ENCODE measurements around the gene KRT85. TPM values are rescaled to one million over a fixed set of nuclear protein-coding genes. Genes with fewer than 3 reads are reported as not detected.

The KRT85 gene
- total and polyA plus RNA-seq, 2 of the 13 experiments (the other 11 are each of a cell fraction or from before 2014, with no cell fraction given) = not detected

- WGBS (ENCODE audit: low lambda C conversion rate) = 0% methylated on average over 1 of the region's 6 CpGs
- H3K4me1 ChIP-seq (ENCODE audit: insufficient read depth, low read length) = no peaks in the 10 kb centered on the region
- intact Hi-C loops (cut with micrococcal nuclease; ENCODE audit: unreplicated experiment) (loop anchor here (5.0 kb wide), 1 partner anchor 512 kb away; no protein-coding TSS in a partner anchor), in situ Hi-C loops (cut with HindIII; ENCODE audit: extremely low pct_ligation_motif_present, low pct_unique_long_range_greater_than_20kb) (no loop called here)
- no peak overlapping the region for H2AFZ ChIP-seq (ENCODE audit: low read length)
- ATAC-seq = no peak
- no peak overlapping the region for H3K9ac ChIP-seq (ENCODE audit: insufficient read depth, low read depth, low read length)
- no peak overlapping the region for H3K4me3 ChIP-seq (replicated peaks in 1 of 3; ENCODE audit: insufficient read depth in 1 of 3, low read depth in 2 of 3, low read length in 3 of 3)
- ChIA-PET CTCF (ENCODE audit: low intra/inter-chr PET ratio, low total read pairs) (no interaction called here), POLR2A (no interaction called here)
- peaks cover 6 to 48% of the 10 kb centered on the region in 2 experiments; a peak in 4 of 5 replicates for H3K27me3 ChIP-seq (ENCODE audit: control insufficient read depth in 1 of 2, insufficient read depth in 2 of 2, low read length in 2 of 2)
- H3K9me3 ChIP-seq (ENCODE audit: low read length) = no peaks in the 10 kb centered on the region
- H3K27ac ChIP-seq (ENCODE audit: extremely low read length, insufficient read depth, low read length) = no peak overlapping the region
- no peak for DNase-seq (ENCODE audit: low spot score)
- H3K79me2 ChIP-seq (ENCODE audit: insufficient read depth, low read length) = no peaks in the 10 kb centered on the region
- H3K4me2 ChIP-seq (ENCODE audit: low read depth, low read length) = no peak overlapping the region
- no peaks in the 10 kb centered on the region for H3K36me3 ChIP-seq (replicated peaks in 1 of 2; ENCODE audit: control insufficient read depth in 1 of 2, insufficient read depth in 2 of 2, low read length in 2 of 2)
- H4K20me1 ChIP-seq (ENCODE audit: insufficient read depth, low read length) = no peaks in the 10 kb centered on the region
- BruUV-seq (replicated peaks) = no TSS peak
- FAIRE-seq = no peak
- TF ChIP-seq IRX3 (CRISPR knock-in tag; IDR thresholded peaks at IDR 0.05; ENCODE audit: borderline replicate concordance, low read depth) (no peak), SNAPC4 (CRISPR knock-in tag; IDR thresholded peaks at IDR 0.05) (no peak), ZMYM3 (CRISPR knock-in tag; IDR thresholded peaks at IDR 0.05) (no peak), GPN1 (CRISPR knock-in tag; IDR thresholded peaks at IDR 0.05; ENCODE audit: borderline replicate concordance) (no peak), NAIF1 (CRISPR knock-in tag; IDR thresholded peaks at IDR 0.05; ENCODE audit: borderline replicate concordance) (no peak), MLX (CRISPR knock-in tag; IDR thresholded peaks at IDR 0.05) (no peak), ARNT (IDR thresholded peaks at IDR 0.05) (no peak), NCOR1 (IDR thresholded peaks at IDR 0.05; ENCODE audit: borderline replicate concordance, low read length) (no peak), HNRNPUL1 (IDR thresholded peaks at IDR 0.05; ENCODE audit: low read depth, low read length) (no peak), ZNF703 (CRISPR knock-in tag; IDR thresholded peaks at IDR 0.05; ENCODE audit: borderline replicate concordance) (no peak), ELF1 (CRISPR knock-in tag; IDR thresholded peaks at IDR 0.05) (no peak), TARDBP (CRISPR knock-in tag; IDR thresholded peaks at IDR 0.05) (no peak), TFE3 (CRISPR knock-in tag; IDR thresholded peaks at IDR 0.05) (no peak), CBX2 (IDR thresholded peaks at IDR 0.05; ENCODE audit: low read depth, low read length) (no peak), CBX2 (CRISPR knock-in tag; IDR thresholded peaks at IDR 0.05; ENCODE audit: low read depth) (no peak), TEAD2 (CRISPR knock-in tag; IDR thresholded peaks at IDR 0.05) (no peak), ZNF33A (CRISPR knock-in tag; IDR thresholded peaks at IDR 0.05; ENCODE audit: borderline replicate concordance) (no peak)
These were observed 2.5 kb upstream of the KRT85 start for GRCh38 chr12:52369809-52370208.
